GM12878 (cell line): ENCODE measurements around the gene ATL3. TPM values are rescaled to one million over a fixed set of nuclear protein-coding genes. Genes with fewer than 3 reads are reported as not detected.
"Not testable (repeated sequence)": the region's sequence is repeated elsewhere in the genome, so short reads cannot be mapped to it uniquely, and the experiment has no call there.

Source experiments
- ATAC-seq: fragments of 200-7000 bp; cut with Tn5 transposase; 3 replicates; pipeline ENCODE4 v1.9.1; 2020; ENCODE audit warnings: mild to moderate bottlenecking, moderate library complexity
- BruUV-seq: library from RNA; stranded (reverse); fragments of 400-500 nt; replicated peaks from 2 replicates; lab custom pipeline; 2021; lab: Mats Ljungman, UMichigan
- CTCF ChIA-PET: fragments of 300-600 bp; sonication (Branson Sonifier 250); formaldehyde crosslinking; extraction: SDS; loops from one replicate; lab custom pipeline; 2021; ENCODE audit warnings: inconsistent platforms; lab: Yijun Ruan, JAX
- POLR2A ChIA-PET: fragments of 350-600 bp; formaldehyde crosslinking; extraction: SDS; loops from one replicate; lab custom pipeline; 2021; ENCODE audit warnings: inconsistent platforms; lab: Charles Lee
- RAD21 ChIA-PET: fragments of 300-600 bp; sonication (Branson Sonifier 250); formaldehyde crosslinking; loops from one replicate; lab custom pipeline; 2023; ENCODE audit warnings: antibody characterized with exemption; ENCODE audit not compliant: unreplicated experiment; lab: Charles Lee
- SMC1A ChIA-PET: fragments of 300-600 bp; sonication (Branson Sonifier 250); formaldehyde crosslinking; loops from one replicate; lab custom pipeline; 2023; ENCODE audit not compliant: unreplicated experiment, uncharacterized antibody; lab: Charles Lee
- DNase-seq: peaks from one replicate; pipeline ENCODE4 v3.0.0-alpha.2; 2011; ENCODE audit warnings: low read depth, low spot score
- FAIRE-seq: peaks from 3 replicates; lab custom pipeline; 2011; peaks lifted over from hg19 to GRCh38; lab: Jason Lieb, UNC
- H2AFZ ChIP-seq: 2 replicates; pipeline ENCODE4 v1.6.0; 2011; ENCODE audit warnings: low read depth, low read length, control low read depth; ENCODE audit not compliant: control insufficient read depth
- H3K27ac ChIP-seq: 2 replicates; pipeline ENCODE4 v1.5.1; 2011; ENCODE audit warnings: control low read depth; ENCODE audit not compliant: control insufficient read depth, insufficient read depth
- H3K27me3 ChIP-seq, 2 experiments: replicated peaks in 1 of 2; 2 replicates each; pipeline versions ENCODE4 v1.6.0 to v1.6.1; 2011; ENCODE audit warnings: low read length in 1 of 2; ENCODE audit not compliant: control insufficient read depth in 2 of 2, insufficient read depth in 2 of 2
- H3K36me3 ChIP-seq, 2 experiments: 2 replicates each; pipeline ENCODE4 v1.5.1; 2011; ENCODE audit warnings: low read length in 1 of 2; ENCODE audit not compliant: control insufficient read depth in 2 of 2, insufficient read depth in 2 of 2
- H3K4me1 ChIP-seq: 2 replicates; pipeline ENCODE4 v1.6.1; 2011; ENCODE audit warnings: mild to moderate bottlenecking, low read length, moderate library complexity, mixed read lengths; ENCODE audit not compliant: control insufficient read depth, insufficient read depth
- H3K4me2 ChIP-seq: 2 replicates; pipeline ENCODE4 v1.6.0; 2011; ENCODE audit warnings: control low read depth; ENCODE audit not compliant: control insufficient read depth, insufficient read depth
- H3K4me3 ChIP-seq: fragments of 200-600 bp; sonication (generic); 2 replicates; pipeline ENCODE4 v1.5.1; 2016
- H3K79me2 ChIP-seq: 2 replicates; pipeline ENCODE4 v1.6.0; 2011; ENCODE audit warnings: low read length; ENCODE audit not compliant: control insufficient read depth, insufficient read depth
- H3K9ac ChIP-seq: 2 replicates; pipeline ENCODE4 v1.8.0; 2011; ENCODE audit warnings: low read length, control low read depth, mixed read lengths; ENCODE audit not compliant: control insufficient read depth, insufficient read depth
- H3K9me3 ChIP-seq: replicated peaks from 3 replicates; pipeline ENCODE4 v1.5.1; 2011; ENCODE audit warnings: mild to moderate bottlenecking, low read length; ENCODE audit not compliant: control insufficient read depth, insufficient read depth
- H4K20me1 ChIP-seq: 2 replicates; pipeline ENCODE4 v1.6.0; 2011; ENCODE audit not compliant: control insufficient read depth, insufficient read depth
- WGBS: methylation state at CpG from one replicate; pipeline ENCODE4 v1.1.6; 2016; ENCODE audit warnings: low lambda C conversion rate; ENCODE audit not compliant: insufficient replicate concordance, insufficient coverage; ENCODE audit errors: missing lambda C conversion rate; 5-methylcytosine and 5-hydroxymethylcytosine counted together
- in situ Hi-C: fragments of 300-500 bp; cut with MboI; formaldehyde crosslinking; loops from 9 replicates; pipeline ENCODE4 v1.14.3; 2018; ENCODE audit warnings: mixed read lengths
- intact Hi-C: fragments of 100-400 bp; cut with micrococcal nuclease; formaldehyde crosslinking; loops from one replicate; pipeline ENCODE4 v1.14.2; 2022; ENCODE audit not compliant: unreplicated experiment
- polyA plus RNA-seq, 11 experiments: library from polyadenylated mRNA; depleted of rRNA in 4 of 11; unstranded in 6 of 11; stranded (reverse) in 5 of 11; fragments of >200 nt; fragmentation: Nextera tagmentation in 4 of 11; fragmentation: Illumina TruSeq in 1 of 11; extraction: Ambion mirVana in 4 of 11; extraction: Trizol in 1 of 11; gene quantifications; 1 replicate in 1 of 11; 2 replicates in 10 of 11; pipeline versions ENCODE4 v1.2.1 to v1.2.3, GENCODE V29; 2011 to 2016; ENCODE audit warnings: inconsistent platforms in 2 of 11, missing spikeins in 2 of 11, low read depth in 1 of 11
- total RNA-seq, 4 experiments: library from RNA; depleted of rRNA in 3 of 4; stranded (reverse); fragments of >200 nt in 3 of 4; fragmentation: Illumina TruSeq in 1 of 4; extraction: Trizol in 1 of 4; gene quantifications; 2 replicates each; pipeline versions ENCODE4 v1.2.1 to v1.2.3, GENCODE V29; 2013 to 2021

Gene ATL3
- total and polyA plus RNA-seq, 10 of the 15 experiments (the other 5 are each of a cell fraction or from before 2014, with no cell fraction given): 12.0 to 36.0 (median 21.5) TPM

DNA sequence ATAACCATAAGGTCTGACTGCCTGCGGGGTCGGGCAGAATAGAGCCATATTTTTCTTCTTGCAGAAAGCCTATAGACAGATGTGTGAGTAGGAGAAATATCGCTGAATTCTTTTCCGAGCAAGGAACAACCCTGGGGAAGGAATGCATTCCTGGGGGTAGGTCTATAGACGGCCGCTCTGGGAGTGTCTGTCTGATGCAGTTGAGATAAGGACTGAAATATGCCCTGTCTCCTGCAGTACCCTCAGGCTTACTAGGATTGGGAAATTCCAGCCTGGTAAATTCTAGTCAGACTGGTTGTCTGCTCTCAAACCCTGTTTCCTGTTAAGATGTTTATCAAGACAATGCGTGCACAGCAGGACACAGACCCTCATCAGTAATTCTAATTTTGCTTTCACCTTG, 90.0 kb downstream of the ATL3 start:
- RAD21 ChIA-PET, H3K4me1 ChIP-seq, H3K4me2 ChIP-seq, intact Hi-C loops, FAIRE-seq, H3K4me3 ChIP-seq, POLR2A ChIA-PET, H3K79me2 ChIP-seq, H3K9me3 ChIP-seq, DNase-seq, H3K36me3 ChIP-seq, in situ Hi-C loops, H3K9ac ChIP-seq, H3K27me3 ChIP-seq, H2AFZ ChIP-seq, BruUV-seq, ATAC-seq, H4K20me1 ChIP-seq, H3K27ac ChIP-seq, CTCF ChIA-PET: not testable (repeated sequence)
- SMC1A ChIA-PET: interaction anchor here (1.7 kb wide), 1 partner anchor 52 kb away, joined by 4 read pairs; no protein-coding TSS in a partner anchor
- WGBS: 78% methylated on average over 7 of the region's 7 CpGs

- H3K4me2 ChIP-seq, FAIRE-seq, H3K36me3 ChIP-seq, H3K27me3 ChIP-seq, CTCF ChIA-PET, DNase-seq, H3K9ac ChIP-seq, in situ Hi-C loops, H4K20me1 ChIP-seq, BruUV-seq, H3K4me3 ChIP-seq, intact Hi-C loops, ATAC-seq, RAD21 ChIA-PET, SMC1A ChIA-PET, H3K27ac ChIP-seq, H2AFZ ChIP-seq, H3K9me3 ChIP-seq, POLR2A ChIA-PET, H3K4me1 ChIP-seq, H3K79me2 ChIP-seq: not testable (repeated sequence)
- WGBS: 48% methylated on average over 2 of the region's 3 CpGs
Observed at GRCh38 chr11:63578882-63579281, 92.3 kb downstream of the ATL3 start.
